Fibroblast of skin of abdomen (primary cell): ENCODE measurements around the gene CTPS1.

ENCODE experiments used
- DNase-seq: peaks from one replicate; pipeline ENCODE4 v3.0.0-alpha.2; 2013

CTPS1 gene

DNA sequence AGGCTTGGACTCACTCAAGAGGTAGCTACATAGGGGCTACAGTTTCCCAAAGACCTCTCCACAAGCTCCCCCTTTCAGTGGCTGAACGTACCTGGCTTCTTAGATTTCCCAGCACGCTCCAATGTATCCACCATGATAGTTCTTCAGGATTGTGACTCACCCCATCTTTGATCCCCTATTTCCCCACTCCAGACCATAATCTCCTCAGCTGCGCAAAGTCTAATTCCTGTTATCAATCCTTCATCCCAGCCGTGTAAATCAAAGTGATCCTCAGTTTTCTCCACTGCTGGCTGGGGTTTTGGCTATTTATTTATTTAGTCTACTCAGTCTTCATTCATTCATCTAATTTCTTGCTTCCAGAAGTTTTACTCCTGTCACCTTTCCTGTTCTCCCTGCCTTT, 13.1 kb upstream of the CTPS1 start:
- DNase-seq: no peak

DNA sequence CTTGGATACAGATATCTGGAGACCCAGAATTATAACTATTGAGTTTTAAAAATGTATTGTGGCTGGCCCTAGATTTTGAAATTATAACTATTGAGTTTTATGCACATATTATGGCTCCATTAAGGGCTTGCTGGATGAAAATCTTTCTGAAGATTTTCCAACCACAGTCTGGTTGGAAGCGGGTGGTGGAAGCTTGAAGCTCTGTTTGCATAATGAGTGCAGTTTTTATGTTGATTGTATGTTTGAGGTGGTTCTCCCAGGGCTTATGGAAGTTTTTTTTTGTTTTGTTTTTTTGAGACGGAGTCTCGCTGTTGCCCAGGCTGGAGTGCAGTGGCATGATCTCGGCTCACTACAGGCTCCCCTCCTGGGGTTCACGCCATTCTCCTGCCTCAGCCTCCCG, 10.1 kb upstream of the CTPS1 start:
- no peak for DNase-seq

DNA sequence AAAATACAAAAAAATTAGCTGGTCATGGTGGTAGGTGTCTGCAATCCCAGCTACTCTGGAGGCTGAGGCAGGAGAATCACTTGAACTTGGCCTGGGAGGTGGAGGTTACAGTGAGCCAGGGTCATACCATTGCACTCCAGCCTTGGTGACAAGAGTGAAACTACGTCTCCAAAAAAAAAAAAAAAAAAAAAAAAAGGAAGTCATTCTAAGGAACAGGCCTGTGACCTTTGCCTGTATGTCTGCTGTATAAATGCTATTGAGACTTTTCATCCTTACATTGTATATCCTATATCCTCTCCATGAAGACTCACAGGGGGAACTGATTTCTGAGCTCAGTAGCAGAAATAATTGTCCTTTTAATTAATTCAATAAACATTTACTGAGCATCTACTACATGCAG, 7.5 kb upstream of the CTPS1 start:
- DNase-seq: no peak

DNA sequence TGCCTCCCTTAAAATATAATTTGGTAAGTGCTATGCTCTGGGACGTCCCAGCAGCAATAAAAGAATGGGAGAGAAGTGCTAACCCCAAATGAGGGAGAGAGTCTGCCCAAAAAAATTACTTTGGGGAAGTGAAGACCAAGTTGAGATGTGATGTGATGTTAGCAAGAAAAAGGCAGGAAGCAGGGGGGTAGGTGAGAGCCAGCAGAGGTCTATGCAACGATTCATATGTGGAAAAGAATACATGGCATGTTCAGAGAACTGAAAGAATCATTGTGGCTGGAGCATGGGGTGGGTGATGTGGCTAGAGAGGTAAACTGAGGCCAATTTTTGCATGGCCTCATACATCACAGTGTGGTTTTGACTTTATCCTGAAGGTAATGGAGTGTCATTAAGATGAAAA, 5.6 kb upstream of the CTPS1 start:
- DNase-seq: no peak

DNA sequence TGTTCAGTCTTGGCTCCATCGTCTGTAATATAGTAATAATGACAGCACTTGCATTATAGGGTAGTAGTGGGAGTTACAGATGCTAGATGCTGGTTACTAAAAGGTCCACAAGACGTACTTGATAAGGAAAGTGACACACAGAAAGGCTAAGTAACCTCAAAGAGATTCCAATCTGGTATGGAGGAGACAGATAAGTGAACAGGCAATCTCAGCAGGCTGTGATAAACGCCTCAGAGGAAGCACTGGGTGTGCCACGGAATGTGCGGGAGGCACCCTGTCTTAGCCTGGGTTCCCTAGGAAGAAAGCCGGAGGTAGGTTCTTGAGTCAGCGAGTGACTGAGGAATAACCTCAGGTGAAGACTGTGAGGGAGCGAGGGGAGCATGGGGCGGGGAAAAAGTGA, 4.6 kb upstream of the CTPS1 start:
- no peak for DNase-seq

DNA sequence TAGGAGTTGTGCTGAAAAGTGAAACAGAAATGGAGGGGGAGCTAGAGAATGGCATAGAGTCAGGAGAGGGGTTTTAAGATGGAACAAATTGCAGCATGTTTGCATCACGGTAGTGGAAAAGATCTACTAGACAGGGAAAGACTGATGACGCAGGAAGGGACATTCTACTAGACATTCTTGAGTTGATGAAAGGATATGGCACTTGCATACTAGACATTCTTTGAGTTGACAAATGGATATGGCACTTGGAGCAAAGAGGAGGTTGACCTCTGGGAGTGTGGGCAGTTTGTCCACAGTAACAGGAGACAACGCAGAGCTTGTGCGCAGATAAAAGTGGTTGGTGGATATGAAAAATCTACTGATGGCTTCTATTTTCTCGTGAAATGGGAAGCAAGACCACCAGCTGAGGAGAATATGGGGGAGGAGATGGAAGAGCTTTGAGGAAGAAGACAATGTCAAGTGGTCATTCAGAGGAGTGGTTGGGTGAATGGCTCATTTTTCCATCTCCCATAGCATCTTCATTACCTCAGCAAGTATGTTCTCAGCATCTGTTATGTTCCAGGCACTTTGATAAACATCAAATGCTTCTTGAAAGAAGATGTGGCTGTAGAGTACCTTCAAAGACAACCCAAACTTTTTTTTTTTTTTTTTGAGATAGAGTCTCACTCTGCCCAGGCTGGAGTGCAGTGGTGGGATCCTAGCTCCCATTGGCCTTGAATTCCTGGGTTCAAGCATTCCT, 2.4 kb upstream of the CTPS1 start:
- DNase-seq: peak; percentile 84

DNA sequence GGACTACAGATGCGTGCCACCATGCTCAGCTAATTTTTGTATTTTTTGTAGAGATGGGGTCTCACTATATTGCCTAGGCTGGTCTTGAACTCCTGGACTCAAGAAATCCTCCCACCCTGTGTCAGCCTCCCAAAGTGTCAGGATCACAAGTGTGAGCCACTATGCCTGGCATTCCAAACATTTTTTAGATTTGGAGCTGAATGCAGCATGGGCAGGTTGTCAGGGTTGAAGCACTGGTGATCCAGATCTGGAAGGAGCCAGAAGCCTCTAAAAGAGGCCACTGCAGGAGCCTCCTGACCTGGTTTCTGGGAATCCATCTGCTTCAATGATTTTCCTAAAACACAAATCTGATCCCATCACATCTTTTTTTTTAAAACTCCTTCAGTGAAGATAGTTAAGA, 1.8 kb upstream of the CTPS1 start:
- peak; percentile 64 for DNase-seq

DNA sequence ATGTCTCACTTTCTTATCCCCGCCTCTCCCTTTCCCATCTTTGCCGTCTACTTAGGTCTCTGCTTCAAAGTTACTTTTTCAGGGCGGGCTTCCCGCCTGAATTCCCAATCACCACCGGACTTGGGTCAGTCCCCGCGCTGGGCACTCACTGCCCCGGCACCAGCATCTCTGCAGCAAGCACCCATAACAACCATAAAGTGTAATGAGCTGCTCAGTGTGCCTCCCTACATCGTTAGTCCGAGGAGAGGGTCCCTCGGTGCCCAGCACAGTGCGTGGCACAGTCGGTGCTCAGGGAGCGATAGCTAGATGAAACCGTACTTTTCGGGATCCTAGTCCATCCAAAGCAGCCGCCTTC, 633 bp upstream of the CTPS1 start:
- no peak for DNase-seq

DNA sequence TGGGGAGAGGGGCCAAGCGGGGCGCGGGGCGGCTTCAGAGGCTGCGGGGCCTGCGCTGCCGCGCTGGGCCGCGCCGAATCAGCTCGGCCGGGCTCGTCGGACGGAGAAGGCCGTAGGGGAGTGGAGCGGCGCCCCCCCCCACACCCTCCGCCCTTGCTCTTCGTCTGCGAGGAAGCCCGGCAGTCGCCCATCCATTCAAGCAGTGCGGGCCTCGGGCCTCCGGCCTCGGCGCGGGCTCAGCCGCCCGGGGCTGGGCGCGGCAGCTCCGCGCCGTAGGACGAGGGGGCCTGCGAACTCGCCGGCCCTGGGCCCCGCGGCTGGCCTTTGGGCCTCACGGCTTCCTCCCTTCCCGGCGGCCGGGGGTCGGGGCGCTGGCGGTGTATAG, 564 bp downstream of the CTPS1 start:
- DNase-seq: no peak

DNA sequence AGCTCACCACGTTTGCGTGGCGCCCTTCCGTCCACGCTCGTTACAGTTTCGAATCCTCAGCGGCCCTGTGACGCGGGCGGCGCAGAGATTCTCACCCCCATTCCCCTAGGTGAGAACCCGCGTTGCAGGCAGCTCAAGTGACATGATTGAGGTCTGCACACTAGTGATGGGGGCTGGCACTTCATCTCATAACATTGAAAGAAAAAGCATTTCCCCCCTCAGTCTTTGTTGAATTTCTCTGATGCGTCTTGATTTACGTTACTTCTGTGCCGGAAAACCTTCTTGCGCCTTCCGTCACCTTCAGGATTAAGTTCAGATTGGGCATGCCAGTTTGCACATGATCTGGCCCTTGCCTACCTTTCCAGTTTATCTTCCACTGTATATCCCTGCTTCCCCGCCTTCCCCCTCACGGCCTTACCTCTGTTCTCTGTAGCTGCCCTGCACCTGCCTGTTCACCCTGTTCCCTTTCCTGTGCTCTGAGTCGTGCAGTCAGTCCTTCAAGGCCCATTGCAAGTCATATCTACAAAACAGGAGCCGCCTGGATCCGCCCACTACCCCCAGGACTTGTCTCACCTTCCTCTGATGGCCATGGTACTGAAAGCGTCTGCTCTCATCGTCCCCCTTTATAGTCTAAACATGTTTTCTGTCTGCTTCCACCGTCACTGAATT, 1.1 kb downstream of the CTPS1 start:
- DNase-seq: no peak

DNA sequence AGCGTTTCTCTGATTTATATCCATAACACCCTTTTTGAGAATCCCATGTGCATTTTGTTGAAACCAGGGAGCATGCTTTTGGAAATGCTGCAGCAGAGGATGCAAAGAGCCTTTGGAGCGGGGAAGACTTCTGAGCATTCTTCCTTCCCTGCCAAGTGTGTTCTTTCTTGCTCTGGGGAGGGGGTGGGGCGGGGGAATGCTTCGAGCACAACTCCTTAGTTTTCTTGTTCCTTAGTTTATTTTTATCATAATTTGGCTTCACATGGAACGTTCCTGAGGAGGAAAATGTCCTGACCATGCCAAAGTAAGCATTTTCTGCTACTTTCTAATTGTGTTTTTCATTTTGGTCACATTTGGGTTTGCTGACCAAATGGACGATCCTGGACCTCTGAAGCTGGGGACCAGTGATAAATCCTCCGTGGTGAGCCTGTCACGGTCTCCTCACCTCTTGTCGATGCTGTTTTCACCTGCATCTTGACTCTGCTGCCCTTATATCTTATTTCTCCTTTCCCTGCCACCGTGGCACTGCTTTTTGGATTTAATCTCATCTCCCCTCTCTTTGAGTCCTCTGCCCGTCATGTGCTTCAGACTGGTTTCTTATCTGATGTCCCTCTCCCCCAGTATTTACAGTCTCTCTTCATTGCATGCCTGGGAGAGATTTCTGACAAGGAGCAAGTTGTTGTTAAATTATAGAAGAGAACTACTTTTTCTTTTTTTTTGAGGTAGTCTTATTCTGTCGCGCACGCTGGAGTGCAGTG, 2.4 kb downstream of the CTPS1 start:
- DNase-seq: peak; percentile 24

DNA sequence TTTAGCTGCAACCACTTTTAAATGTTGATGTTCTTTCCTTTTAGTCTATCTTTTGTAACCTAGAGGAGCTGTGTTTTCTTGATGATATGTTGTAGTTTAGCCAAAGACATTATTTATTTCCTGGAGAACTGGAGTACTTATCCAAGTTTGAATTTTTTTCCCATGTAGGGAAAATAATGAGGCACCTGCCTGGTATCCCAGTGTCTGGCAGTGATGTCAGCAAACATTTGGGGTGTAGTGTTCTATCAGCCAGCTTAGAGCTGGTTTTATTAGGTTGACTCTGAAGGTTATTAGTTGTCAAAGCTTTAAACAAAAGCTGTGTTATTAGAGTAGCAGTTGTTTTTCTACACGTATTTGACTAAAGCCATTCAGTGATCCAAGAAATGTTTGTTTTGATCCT, 3.2 kb downstream of the CTPS1 start:
- no peak for DNase-seq

DNA sequence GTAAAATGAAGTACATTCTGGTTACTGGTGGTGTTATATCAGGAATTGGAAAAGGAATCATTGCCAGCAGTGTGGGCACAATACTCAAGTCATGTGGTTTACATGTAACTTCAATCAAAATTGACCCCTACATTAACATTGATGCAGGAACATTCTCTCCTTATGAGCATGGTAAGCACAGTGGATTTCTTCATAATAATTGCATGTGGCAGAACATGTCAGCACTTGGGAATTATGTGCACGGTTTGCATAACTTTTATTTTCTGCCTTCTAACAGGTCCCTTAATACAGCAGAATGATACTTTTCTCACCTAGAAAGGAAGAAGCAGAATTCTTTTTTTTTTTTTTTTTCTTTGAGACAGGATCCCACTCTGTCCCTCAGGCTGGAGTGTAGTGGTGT, 3.8 kb downstream of the CTPS1 start:
- peak; percentile 44 for DNase-seq

DNA sequence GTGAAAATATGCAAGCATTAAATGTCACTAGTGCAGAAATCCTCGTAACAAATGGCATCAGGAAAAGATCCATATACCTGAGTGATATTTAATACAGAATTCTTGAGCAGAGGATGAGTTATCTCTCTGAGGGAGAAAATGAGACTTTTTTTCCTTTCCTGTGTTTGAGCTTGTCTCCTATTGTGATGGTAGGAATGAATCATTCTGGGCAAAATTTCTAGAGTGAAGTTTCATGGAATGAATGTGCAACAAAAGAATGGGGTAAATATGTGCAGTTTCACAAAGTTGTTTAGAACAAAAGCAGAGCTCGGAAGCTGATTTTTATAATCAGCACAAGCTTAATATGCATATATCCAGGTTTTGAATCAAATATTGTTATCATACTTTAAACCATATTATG, 4.6 kb downstream of the CTPS1 start:
- DNase-seq: peak; percentile 44

DNA sequence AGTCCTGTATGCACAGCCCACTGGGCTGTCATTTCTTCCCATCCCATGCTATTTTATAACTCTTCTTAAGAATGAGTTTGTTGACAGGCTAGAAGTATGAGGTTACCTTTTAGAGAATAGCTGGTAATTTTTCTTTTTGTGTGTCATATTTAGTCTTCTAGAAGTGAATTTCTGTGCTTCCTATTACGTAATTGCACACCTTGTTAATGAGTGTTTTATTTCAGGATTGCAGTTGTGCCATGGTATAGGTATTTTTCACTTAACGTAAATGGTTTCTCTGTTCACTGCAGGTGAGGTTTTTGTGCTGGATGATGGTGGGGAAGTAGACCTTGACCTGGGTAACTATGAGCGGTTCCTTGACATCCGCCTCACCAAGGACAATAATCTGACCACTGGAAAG, 5.0 kb downstream of the CTPS1 start:
- DNase-seq: no peak

DNA sequence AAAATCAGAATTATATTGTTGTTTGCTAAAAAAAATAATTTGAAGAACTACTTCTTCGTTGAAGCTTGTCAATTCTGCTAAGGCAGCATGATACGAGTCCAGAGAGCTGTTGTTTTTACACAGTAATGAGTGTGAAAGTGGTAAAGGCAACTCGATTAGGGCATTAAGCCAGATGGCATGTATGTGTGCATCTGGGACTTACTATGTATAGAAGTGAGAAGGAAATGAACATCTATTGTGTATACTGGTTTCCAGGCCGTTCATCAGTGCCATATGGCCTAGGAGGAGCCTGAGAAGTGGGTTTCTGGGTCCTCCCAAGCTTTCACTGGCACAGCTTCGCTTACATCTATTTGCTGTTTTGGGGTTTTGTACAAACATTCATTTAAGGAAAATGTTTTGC, 5.7 kb downstream of the CTPS1 start:
- DNase-seq: no peak

DNA sequence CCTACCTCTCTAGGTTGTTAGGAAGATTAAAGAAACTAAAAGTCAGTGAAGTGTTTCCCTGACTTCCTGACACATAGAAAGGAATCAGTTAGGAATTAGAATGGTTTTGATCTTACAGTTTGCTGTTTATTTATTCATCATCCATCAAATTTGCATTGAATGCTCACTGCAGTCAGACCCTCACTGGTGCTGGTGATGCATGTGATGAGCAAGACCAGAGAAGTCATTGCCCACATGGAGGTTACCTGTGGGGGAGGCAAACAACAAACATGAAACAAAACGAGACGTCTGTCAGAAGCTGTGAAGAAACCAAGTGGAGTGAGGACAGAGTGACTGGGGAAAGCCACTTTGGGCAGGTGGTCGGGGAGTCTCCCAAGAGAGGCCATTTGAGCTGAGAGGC, 6.4 kb downstream of the CTPS1 start:
- DNase-seq: no peak

DNA sequence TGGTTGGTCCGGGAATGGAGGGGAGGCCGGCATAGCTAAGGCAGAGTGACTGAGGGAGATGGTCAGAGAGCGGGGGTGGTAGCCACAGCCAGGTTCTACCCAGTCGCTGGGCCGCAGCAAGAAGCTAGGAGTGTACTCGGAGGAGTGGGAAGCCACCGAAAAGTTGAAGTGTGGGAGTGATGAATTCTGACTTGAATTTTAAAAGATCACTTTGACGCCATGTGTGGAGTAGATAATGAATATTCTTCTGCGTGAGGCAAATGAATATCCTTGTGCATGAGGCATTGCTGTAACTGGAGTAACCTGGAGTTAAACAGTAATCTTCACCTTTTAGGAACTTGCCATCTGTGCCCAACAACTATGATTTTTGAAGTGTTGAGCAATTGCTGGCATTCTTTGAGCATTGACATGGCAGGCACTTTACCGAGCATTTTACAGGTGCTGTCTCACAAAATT, 6.9 kb downstream of the CTPS1 start:
- DNase-seq: no peak

DNA sequence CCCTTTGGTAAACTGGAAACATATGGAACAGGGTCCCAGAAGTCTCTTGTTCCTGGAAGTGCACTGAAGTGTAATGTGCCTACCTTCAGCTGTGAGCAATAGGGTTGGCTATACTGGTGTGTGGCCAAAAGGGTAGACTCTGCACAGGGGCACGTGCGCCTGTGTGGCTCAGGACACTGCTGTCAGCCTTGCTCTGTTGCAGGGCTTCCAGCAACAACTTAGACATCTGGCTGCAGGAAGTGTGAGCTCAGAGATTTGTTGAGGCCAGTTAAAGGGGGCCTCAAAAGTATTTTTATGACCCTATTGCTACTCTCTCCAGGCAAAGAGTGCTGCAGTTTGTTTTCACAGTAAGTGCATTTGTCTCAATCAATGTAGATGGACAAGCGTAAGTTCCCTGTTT, 7.5 kb downstream of the CTPS1 start:
- peak; percentile 70 for DNase-seq

DNA sequence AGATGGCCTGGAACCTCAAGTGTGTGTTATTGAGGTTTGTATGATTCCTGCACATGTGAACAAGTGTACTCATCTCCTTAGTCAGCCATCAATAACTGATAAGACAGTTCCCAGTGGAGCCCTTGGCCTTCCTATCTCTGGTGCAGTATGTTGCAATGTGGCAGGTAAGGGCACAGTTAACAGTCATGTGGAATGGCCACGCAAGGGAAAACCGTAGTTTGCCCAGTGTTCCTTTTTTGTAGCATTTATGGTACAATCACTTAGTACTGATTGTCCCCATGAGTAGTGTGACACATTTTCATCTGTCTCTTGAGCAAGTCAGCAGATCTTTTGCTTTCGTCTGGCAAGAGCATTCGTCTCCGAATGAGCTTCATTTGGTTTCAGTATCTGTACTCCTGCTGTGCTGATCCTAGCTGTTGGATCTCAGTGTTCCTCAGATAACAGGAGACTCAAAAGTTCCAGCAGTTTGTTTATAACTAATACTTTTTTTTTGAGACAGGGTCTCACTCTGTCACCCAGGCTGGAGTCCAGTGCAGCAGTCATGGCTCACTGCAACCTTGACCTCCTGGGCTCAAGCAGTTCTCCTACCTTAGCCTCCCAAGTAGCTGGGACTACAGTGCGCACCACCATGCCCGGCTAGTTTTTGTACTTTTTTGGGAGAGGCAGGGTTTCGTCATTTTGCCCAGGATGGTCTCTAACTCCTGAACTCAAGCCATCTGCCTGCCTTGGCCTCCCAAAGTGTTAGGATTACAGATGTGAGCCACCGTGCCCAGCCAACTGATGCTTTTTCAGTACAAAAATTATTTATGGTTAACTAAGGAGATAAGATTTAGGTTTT, 8.2 kb downstream of the CTPS1 start:
- DNase-seq: no peak

DNA sequence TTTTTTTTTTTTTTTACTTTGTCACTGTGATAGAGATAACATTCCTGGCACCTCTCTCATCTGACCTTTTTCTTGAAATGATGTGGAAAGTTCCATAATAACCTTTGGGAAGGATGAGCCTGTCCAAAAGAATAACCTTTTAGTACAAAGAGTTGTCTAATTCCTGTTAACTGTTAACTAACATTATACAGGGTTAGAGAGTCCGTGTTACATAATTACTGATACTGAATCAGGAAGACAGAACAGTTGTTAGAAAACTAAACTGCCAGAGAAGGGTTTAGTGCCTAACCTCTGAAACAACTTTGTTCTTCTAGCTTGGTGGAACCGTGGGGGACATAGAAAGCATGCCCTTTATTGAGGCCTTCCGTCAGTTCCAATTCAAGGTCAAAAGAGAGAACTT, 8.8 kb downstream of the CTPS1 start:
- DNase-seq: no peak

DNA sequence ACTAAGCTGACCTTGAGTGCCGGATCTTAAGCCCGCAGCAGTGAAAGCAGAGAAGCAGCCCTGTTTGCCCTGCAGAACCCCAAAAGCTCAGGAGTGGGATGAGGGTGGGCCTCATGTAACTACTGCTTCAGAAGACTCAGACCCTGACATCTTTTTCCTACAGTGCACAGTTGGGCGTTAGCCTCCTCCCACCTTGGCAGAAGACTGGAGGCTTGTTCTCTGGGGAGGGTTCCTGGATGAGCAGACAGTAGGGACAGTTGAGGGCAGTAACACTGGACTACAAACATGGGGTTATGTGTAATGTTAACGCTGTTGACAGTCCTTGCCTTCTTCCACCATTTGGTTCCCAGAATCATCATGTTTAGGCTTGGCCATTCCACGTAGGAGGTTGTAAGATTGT, 9.6 kb downstream of the CTPS1 start:
- no peak for DNase-seq

DNA sequence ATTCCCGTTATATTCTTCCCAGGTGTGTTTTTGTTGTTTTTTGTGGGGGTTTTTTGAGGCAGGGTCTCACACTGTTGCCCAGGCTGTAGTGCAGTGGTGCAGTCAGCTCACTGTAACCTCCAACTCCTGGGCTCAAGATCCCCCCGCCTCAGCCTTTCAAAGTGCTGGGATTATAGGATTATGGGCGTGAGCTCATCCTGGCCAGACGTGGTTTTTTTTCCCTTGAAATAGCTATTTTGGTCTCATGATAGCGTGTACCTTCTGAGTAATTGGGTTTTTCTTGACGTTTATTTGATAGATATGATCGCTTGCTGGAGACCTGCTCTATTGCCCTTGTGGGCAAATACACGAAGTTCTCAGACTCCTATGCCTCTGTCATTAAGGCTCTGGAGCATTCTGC, 17.6 kb downstream of the CTPS1 start:
- DNase-seq: no peak
